Measurements from ENCODE around the gene CLSTN1. TPM values are rescaled to one million over a fixed set of nuclear protein-coding genes. Genes with fewer than 3 reads are reported as not detected.

The CLSTN1 gene
- polyA plus RNA-seq, 1 of the 3 experiments (the other 2 are of a cell fraction): 59.6 TPM

GRCh38 chr1:9836632-9836960 lies 12.8 kb upstream of the CLSTN1 start:
- TF ChIP-seq CTCF (IDR thresholded peaks at IDR 0.05): no peak
- TF ChIP-seq, protein P1, sequence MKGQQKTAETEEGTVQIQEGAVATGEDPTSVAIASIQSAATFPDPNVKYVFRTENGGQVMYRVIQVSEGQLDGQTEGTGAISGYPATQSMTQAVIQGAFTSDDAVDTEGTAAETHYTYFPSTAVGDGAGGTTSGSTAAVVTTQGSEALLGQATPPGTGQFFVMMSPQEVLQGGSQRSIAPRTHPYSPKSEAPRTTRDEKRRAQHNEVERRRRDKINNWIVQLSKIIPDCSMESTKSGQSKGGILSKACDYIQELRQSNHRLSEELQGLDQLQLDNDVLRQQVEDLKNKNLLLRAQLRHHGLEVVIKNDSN (IDR thresholded peaks at IDR 0.05; ENCODE audit: borderline replicate concordance, low read depth): no peak
- no peak for TF ChIP-seq RCOR1 (IDR thresholded peaks at IDR 0.05; ENCODE audit: low read length)
- TF ChIP-seq JUND (IDR thresholded peaks at IDR 0.05): no peak
- CTCF ChIA-PET: interaction anchor here (1.2 to 2.2 kb wide), 4 partner anchors 10 to 210 kb away, joined by 3 to 7 read pairs (median 6); no protein-coding TSS in a partner anchor
- Histone ChIP-seq H3K27me3 (ENCODE audit: insufficient read depth) (no peaks in the 10 kb centered on the region), H3K27ac (ENCODE audit: low read depth in 2 of 2, low read length in 1 of 2) (peak overlapping the region in 1 of 2 experiments; percentile 70; a peak in 1 of 4 replicates), H3K9ac (no peak overlapping the region), H3K79me2 (ENCODE audit: insufficient read depth) (no peaks in the 10 kb centered on the region), H2AFZ (ENCODE audit: low read depth) (no peak overlapping the region), H3K4me1 (ENCODE audit: control insufficient read depth in 1 of 2, insufficient read depth in 2 of 2, low read depth in 1 of 2, low read length in 1 of 2) (peaks cover 0 to 20% of the 10 kb centered on the region in 2 experiments; a peak in 1 of 4 replicates), H3K4me3 (ENCODE audit: low read depth in 2 of 2, low read length in 1 of 2) (no peak overlapping the region), H3K4me2 (no peak overlapping the region), H3K36me3 (replicated peaks in 1 of 2; ENCODE audit: control insufficient read depth in 1 of 2, insufficient read depth in 2 of 2, low read length in 1 of 2) (no peaks in the 10 kb centered on the region), H3K9me2 (no peaks in the 10 kb centered on the region), H3F3A (replicated peaks; ENCODE audit: insufficient read depth) (no peaks in the 10 kb centered on the region), H4K20me1 (ENCODE audit: insufficient read depth) (no peaks in the 10 kb centered on the region), H3K9me3 (no peaks in the 10 kb centered on the region)
- 95% methylated on average over 5 of the region's 5 CpGs for WGBS (ENCODE audit: low lambda C conversion rate)
- no peak for DNase-seq
- POLR2A ChIA-PET: no interaction called here

DNA sequence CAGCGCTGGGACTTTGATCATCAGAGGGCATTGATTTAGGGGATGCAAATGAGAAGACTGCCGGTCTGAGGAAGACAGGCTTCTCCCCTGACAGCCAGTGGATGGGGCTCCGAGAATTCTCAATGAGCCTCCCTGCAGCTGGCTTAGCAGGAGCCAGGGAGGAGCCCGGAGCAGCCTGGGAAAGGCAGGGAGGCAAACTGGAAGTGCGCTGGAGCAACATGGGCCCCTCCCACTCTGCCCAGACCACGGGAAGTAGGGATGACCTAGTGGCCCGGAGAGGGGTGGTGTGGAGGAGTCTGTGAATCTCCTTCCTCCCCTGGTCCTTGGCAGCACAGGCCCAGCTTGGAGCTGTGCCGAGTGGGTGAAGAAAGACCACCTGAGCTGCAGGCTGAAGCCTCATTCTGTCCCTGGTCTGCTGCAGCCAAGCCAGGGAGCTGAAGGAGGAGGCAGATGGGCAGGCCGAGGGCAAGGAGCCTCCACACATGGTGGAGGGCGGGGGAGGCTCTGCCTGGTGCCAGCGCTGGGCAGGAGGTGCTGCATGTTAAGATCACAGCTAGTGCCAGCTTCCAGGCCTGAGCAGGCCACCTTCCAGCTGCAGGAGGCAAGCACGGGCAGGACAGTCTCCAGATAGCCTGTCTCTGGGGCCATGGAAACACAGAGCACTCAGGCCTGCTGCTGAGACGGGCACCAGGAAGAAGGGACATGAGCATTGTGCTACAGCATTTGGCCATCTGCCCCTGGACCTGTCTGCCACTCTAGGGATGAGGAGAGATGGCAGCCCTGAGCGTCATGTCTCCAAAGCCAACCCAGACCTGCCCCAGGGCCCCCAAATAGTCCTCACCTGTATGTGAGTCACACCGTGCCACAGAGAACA lies 12.2 kb upstream of the CLSTN1 start:
- H3K4me1 ChIP-seq (ENCODE audit: control insufficient read depth in 1 of 2, insufficient read depth in 2 of 2, low read depth in 1 of 2, low read length in 1 of 2): peaks cover 0 to 20% of the 10 kb centered on the region in 2 experiments; a peak in 1 of 4 replicates
- H3K9ac ChIP-seq: no peak overlapping the region
- ChIA-PET CTCF (interaction anchor here (0.8 to 2.2 kb wide), 6 partner anchors 10 to 210 kb away, joined by 3 to 7 read pairs (median 4); partner anchors contain the start of genes LZIC and NMNAT1), POLR2A (no interaction called here)
- H3K9me3 ChIP-seq: no peaks in the 10 kb centered on the region
- no peak for TF ChIP-seq POLR2AphosphoS5 (IDR thresholded peaks at IDR 0.05; ENCODE audit: low read depth, low read length)
- no peak for TF ChIP-seq NRF1 (IDR thresholded peaks at IDR 0.05; ENCODE audit: low read depth, low read length)
- no peak for TF ChIP-seq TEAD4 (IDR thresholded peaks at IDR 0.05; ENCODE audit: borderline replicate concordance, insufficient read depth)
- TF ChIP-seq TAF1 (IDR thresholded peaks at IDR 0.05; ENCODE audit: borderline replicate concordance, low read depth, low read length): no peak
- no peak for TF ChIP-seq FOXJ3 (CRISPR knock-in tag; IDR thresholded peaks at IDR 0.05)
- TF ChIP-seq RFX5 (IDR thresholded peaks at IDR 0.05; ENCODE audit: low read length): no peak
- no peaks in the 10 kb centered on the region for H3K9me2 ChIP-seq
- H3K27me3 ChIP-seq (ENCODE audit: insufficient read depth): no peaks in the 10 kb centered on the region
- H3F3A ChIP-seq (replicated peaks; ENCODE audit: insufficient read depth): no peaks in the 10 kb centered on the region
- H3K4me3 ChIP-seq (ENCODE audit: low read depth in 2 of 2, low read length in 1 of 2): no peak overlapping the region
- no peak overlapping the region for H3K4me2 ChIP-seq
- 67% methylated on average over 8 of the region's 15 CpGs for WGBS (ENCODE audit: low lambda C conversion rate)
- peak overlapping the region in 1 of 2 experiments; percentile 70; a peak in 1 of 4 replicates for H3K27ac ChIP-seq (ENCODE audit: low read depth in 2 of 2, low read length in 1 of 2)
- DNase-seq: peak; percentile 54
- no peaks in the 10 kb centered on the region for H3K36me3 ChIP-seq (replicated peaks in 1 of 2; ENCODE audit: control insufficient read depth in 1 of 2, insufficient read depth in 2 of 2, low read length in 1 of 2)
- H2AFZ ChIP-seq (ENCODE audit: low read depth): no peak overlapping the region
- no peaks in the 10 kb centered on the region for H3K79me2 ChIP-seq (ENCODE audit: insufficient read depth)
- H4K20me1 ChIP-seq (ENCODE audit: insufficient read depth): no peaks in the 10 kb centered on the region

All from SK-N-SH (cell line).